ENCODE measurements around the gene MLH1. TPM values are rescaled to one million over a fixed set of nuclear protein-coding genes. Genes with fewer than 3 reads are reported as not detected.

The MLH1 gene
- total and polyA plus RNA-seq, 5 donors from 2014 or later: 18.8 to 34.5 (median 22.3) TPM

DNA sequence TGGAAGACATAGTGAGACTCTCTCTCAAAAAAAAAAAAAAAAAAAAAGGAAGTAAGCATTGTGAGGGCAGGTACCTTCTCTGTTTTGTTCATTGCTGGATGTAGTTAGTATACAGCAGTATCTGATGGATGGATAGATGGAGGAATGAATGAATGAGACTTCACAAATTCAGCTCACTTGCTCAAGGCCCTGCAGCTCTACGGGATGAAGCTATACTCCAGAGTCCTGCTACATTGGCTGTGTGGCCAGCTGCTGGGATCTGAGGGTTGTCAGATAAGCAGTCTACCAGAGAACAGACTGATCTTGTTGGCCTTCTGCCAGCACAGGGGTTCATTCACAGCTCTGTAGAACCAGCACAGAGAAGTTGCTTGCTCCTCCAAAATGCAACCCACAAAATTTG is 35.0 kb downstream of the MLH1 start:
- no peaks in the 10 kb centered on the region for H3K9me3 ChIP-seq (ENCODE audit: control insufficient read depth in 2 of 2, low read length in 2 of 2)
- DNase-seq (no peak), ATAC-seq (ENCODE audit: low read depth in 2 of 2) (no peak)
- H3K4me3 Mint-ChIP-seq: no peak overlapping the region
- H3K36me3 ChIP-seq (ENCODE audit: control insufficient read depth, insufficient read depth, low read length): peaks cover 80% of the 10 kb centered on the region
- peak overlapping the region in 1 of 3 donors; percentile 52 for H3K27ac Mint-ChIP-seq
- no peaks in the 10 kb centered on the region for H3K27me3 ChIP-seq (ENCODE audit: control insufficient read depth, insufficient read depth, low read length)
- H3K4me3 ChIP-seq (ENCODE audit: low read depth, low read length): no peak overlapping the region
- peaks cover 0 to 8% (median 3%) of the 10 kb centered on the region in 4 donors for H3K4me1 Mint-ChIP-seq
- no peak overlapping the region for H3K27ac ChIP-seq (ENCODE audit: insufficient read depth, low read length, poor library complexity, severe bottlenecking)
- no peaks in the 10 kb centered on the region for H3K9me3 Mint-ChIP-seq
- peaks cover 53% of the 10 kb centered on the region for H3K36me3 Mint-ChIP-seq
- H3K4me1 ChIP-seq (ENCODE audit: control insufficient read depth, insufficient read depth, low read length, poor library complexity, severe bottlenecking): no peaks in the 10 kb centered on the region
- no peaks in the 10 kb centered on the region for H3K27me3 Mint-ChIP-seq

DNA sequence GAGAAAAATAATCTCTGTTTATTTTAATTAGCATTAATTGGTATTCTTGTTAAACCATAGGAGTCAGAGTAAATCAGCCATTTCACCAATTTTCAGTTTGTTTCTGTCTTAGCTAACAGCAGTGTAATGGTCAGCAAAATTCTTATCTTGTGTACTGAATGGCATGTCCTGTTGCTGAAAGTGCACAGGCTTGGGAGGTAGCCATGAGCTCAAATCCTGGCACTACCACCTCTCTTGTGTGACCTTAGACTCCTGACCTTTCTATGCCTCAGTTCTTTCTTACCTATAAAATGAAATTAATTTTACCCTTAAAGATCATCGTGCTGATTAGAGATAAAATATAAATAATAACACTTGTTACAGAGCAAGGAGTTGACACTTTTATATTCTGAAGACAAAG is 35.8 kb downstream of the MLH1 start:
- Mint-ChIP-seq H3K27ac (peak overlapping the region in 1 of 3 donors; percentile 52), H3K4me1 (peaks cover 0 to 16% (median 3%) of the 10 kb centered on the region in 4 donors), H3K27me3 (no peaks in the 10 kb centered on the region), H3K4me3 (no peak overlapping the region), H3K36me3 (peaks cover 59% of the 10 kb centered on the region), H3K9me3 (peaks cover 0 to 2% (median 0%) of the 10 kb centered on the region in 7 donors)
- H3K4me3 ChIP-seq (ENCODE audit: low read depth, low read length): no peak overlapping the region
- ATAC-seq (ENCODE audit: low read depth in 2 of 2) (no peak), DNase-seq (no peak)
- no peaks in the 10 kb centered on the region for H3K27me3 ChIP-seq (ENCODE audit: control insufficient read depth, insufficient read depth, low read length)
- no peak overlapping the region for H3K27ac ChIP-seq (ENCODE audit: insufficient read depth, low read length, poor library complexity, severe bottlenecking)
- peaks cover 83% of the 10 kb centered on the region for H3K36me3 ChIP-seq (ENCODE audit: control insufficient read depth, insufficient read depth, low read length)
- H3K4me1 ChIP-seq (ENCODE audit: control insufficient read depth, insufficient read depth, low read length, poor library complexity, severe bottlenecking): no peaks in the 10 kb centered on the region
- no peaks in the 10 kb centered on the region for H3K9me3 ChIP-seq (ENCODE audit: control insufficient read depth in 2 of 2, low read length in 2 of 2)

DNA sequence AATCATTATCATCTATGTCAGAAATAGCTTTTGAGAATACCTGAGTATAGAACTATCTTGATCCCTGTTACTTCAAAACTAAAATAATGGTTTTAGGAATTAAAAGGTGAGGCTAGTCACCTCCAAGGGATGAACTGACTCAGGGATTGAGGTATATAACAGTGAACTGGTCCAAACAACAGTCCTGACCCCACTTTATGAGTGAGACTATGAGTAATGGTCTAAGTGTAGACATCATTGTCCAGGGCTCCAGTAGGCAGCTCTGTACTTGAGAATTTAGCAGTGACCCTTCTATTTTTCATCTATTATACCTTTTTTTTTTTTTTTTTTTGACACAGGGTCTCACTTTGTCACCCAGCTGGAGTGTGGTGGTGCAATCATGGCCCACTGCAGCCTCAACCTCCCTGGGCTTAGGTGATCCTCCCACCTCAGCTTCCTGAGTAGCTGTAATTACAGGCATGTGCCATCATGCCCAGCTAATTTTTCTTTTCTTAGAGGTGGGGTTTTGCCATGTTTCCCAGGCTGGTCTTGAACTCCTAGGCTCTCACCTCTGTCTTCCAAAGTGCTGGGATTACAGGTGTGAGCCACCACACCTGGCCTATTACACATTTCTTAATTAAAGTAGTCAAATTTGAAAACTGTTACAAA is 36.3 kb downstream of the MLH1 start:
- H3K9me3 Mint-ChIP-seq: peaks cover 0 to 2% (median 0%) of the 10 kb centered on the region in 7 donors
- H3K27ac ChIP-seq (ENCODE audit: insufficient read depth, low read length, poor library complexity, severe bottlenecking): no peak overlapping the region

DNA sequence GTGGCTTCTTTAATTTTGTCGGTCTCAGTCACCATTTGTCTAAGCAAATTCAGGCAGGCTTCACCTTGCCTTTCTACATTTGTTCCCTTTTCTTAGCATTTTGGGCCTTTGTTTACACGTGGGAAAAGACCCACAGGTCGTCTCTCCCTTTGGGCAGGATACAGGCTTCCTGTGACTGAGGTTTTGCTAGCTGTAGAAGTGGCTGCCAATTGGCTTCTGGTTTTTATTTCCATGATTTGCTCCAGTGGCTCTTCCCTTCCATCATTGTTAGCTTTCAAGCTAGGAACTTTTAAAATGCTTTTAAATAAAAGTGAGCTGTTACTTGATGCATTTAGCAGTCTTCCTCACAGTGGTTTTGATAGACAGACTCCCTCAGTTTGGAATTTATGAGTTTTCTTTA is 37.3 kb downstream of the MLH1 start:
- Histone ChIP-seq H3K9me3 (ENCODE audit: control insufficient read depth in 2 of 2, low read length in 2 of 2) (no peaks in the 10 kb centered on the region), H3K27ac (ENCODE audit: insufficient read depth, low read length, poor library complexity, severe bottlenecking) (no peak overlapping the region), H3K4me3 (ENCODE audit: low read depth, low read length) (no peak overlapping the region), H3K4me1 (ENCODE audit: control insufficient read depth, insufficient read depth, low read length, poor library complexity, severe bottlenecking) (no peaks in the 10 kb centered on the region), H3K36me3 (ENCODE audit: control insufficient read depth, insufficient read depth, low read length) (peaks cover 84% of the 10 kb centered on the region), H3K27me3 (ENCODE audit: control insufficient read depth, insufficient read depth, low read length) (no peaks in the 10 kb centered on the region)
- peaks cover 67% of the 10 kb centered on the region for H3K36me3 Mint-ChIP-seq
- ATAC-seq (ENCODE audit: low read depth in 2 of 2) (no peak), DNase-seq (no peak)
- no peak overlapping the region for H3K4me3 Mint-ChIP-seq
- no peak overlapping the region for H3K27ac Mint-ChIP-seq
- H3K4me1 Mint-ChIP-seq: peaks cover 0 to 21% (median 4%) of the 10 kb centered on the region in 4 donors
- no peaks in the 10 kb centered on the region for H3K27me3 Mint-ChIP-seq
- peaks cover 0 to 3% (median 0%) of the 10 kb centered on the region in 7 donors for H3K9me3 Mint-ChIP-seq

More for the DNA sequence above, 36.3 kb downstream of the MLH1 start:
- Histone ChIP-seq H3K4me3 (ENCODE audit: low read depth, low read length) (no peak overlapping the region), H3K4me1 (ENCODE audit: control insufficient read depth, insufficient read depth, low read length, poor library complexity, severe bottlenecking) (no peaks in the 10 kb centered on the region), H3K27me3 (ENCODE audit: control insufficient read depth, insufficient read depth, low read length) (no peaks in the 10 kb centered on the region), H3K36me3 (ENCODE audit: control insufficient read depth, insufficient read depth, low read length) (peaks cover 81% of the 10 kb centered on the region), H3K9me3 (ENCODE audit: control insufficient read depth in 2 of 2, low read length in 2 of 2) (no peaks in the 10 kb centered on the region)
- Mint-ChIP-seq H3K27me3 (no peaks in the 10 kb centered on the region), H3K36me3 (peaks cover 59% of the 10 kb centered on the region), H3K4me3 (no peak overlapping the region), H3K4me1 (peaks cover 0 to 18% (median 3%) of the 10 kb centered on the region in 4 donors), H3K27ac (no peak overlapping the region)
- no peak for ATAC-seq (ENCODE audit: low read depth in 2 of 2)
- no peak for DNase-seq

DNA sequence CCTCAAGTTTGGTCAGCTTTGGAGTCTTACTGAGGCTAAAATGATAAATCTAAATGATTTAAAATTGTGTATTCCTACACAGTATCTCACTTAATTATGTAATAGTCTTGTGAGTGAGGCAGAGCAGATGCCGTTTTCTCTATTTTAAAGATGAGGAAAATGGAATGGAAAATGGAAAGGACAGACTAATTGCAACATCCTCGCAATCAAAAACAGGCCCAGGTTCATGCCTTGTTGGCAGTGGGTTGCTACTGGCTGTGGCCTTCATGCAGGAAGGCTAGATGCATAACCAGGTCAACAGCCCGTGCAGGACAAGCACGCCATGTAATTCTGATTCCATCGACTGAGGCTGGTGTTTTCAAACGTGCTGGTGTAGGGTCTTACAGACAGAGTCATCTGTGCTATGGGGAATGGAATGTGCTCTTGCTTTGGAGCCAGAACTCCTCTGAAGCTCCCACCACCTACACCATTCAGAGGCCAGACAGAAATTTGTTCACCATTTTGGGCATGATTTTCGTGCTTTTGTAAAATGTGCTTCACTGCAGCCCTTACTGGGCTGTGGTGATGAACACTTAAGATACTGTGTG is 37.9 kb downstream of the MLH1 start:
- peaks cover 68% of the 10 kb centered on the region for H3K36me3 Mint-ChIP-seq
- ATAC-seq (ENCODE audit: low read depth in 2 of 2): no peak

DNA sequence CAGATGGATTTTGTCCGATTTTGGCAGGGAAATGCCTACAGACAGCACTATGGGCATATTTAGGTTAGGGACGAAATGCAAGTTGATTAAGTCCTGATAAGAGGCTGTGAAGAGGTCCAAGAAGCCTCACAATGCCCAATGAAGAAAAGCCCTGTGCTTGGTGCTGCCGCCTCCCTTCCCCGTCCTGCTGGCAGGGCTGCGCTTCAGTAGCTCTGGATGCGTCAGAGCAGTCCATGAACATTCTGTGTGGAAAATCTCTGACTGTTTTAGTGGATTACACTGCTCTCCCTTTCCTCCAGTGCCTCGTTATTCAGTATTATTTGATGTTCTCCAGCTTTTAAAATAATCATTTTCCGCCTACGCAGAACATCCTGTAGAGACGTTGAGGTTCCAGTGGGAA is 39.6 kb downstream of the MLH1 start:
- no peaks in the 10 kb centered on the region for H3K27me3 Mint-ChIP-seq
- H3K36me3 ChIP-seq (ENCODE audit: control insufficient read depth, insufficient read depth, low read length): peaks cover 77% of the 10 kb centered on the region

More for the DNA sequence above, 37.9 kb downstream of the MLH1 start:
- peaks cover 84% of the 10 kb centered on the region for H3K36me3 ChIP-seq (ENCODE audit: control insufficient read depth, insufficient read depth, low read length)
- no peak overlapping the region for H3K4me3 Mint-ChIP-seq
- H3K4me1 ChIP-seq (ENCODE audit: control insufficient read depth, insufficient read depth, low read length, poor library complexity, severe bottlenecking): no peaks in the 10 kb centered on the region
- no peak for DNase-seq
- peaks cover 0 to 3% (median 1%) of the 10 kb centered on the region in 7 donors for H3K9me3 Mint-ChIP-seq
- H3K9me3 ChIP-seq (ENCODE audit: control insufficient read depth in 2 of 2, low read length in 2 of 2): peaks cover 0 to 2% of the 10 kb centered on the region in 2 experiments
- peaks cover 0 to 21% (median 4%) of the 10 kb centered on the region in 4 donors for H3K4me1 Mint-ChIP-seq
- no peaks in the 10 kb centered on the region for H3K27me3 ChIP-seq (ENCODE audit: control insufficient read depth, insufficient read depth, low read length)
- no peaks in the 10 kb centered on the region for H3K27me3 Mint-ChIP-seq
- H3K27ac Mint-ChIP-seq: peak overlapping the region in 1 of 3 donors; percentile 69
- no peak overlapping the region for H3K27ac ChIP-seq (ENCODE audit: insufficient read depth, low read length, poor library complexity, severe bottlenecking)
- H3K4me3 ChIP-seq (ENCODE audit: low read depth, low read length): no peak overlapping the region

DNA sequence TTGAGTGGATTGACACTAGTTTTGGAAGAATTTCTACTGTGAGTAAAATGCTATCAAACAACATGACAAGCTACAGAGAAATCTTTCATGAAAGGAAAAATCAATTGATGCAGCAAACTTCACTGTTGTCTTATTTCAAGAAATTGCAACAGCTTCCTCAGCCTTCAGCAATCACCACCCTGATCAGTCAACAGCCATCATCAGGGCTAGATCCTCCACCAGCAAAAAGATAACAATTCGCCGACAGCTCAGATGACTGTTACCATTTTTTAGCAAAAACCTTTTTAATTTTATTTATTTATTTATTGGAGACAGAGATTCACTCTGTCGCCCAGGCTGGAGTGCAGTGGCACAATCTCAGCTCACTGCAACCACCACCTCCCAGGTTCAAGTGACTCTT is 44.0 kb downstream of the MLH1 start:
- no peak overlapping the region for H3K27ac ChIP-seq (ENCODE audit: insufficient read depth, low read length, poor library complexity, severe bottlenecking)
- no peak overlapping the region for H3K4me3 ChIP-seq (ENCODE audit: low read depth, low read length)
- peaks cover 0 to 5% of the 10 kb centered on the region in 2 experiments for H3K9me3 ChIP-seq (ENCODE audit: control insufficient read depth in 2 of 2, low read length in 2 of 2)
- no peak for DNase-seq
- H3K36me3 ChIP-seq (ENCODE audit: control insufficient read depth, insufficient read depth, low read length): peaks cover 71% of the 10 kb centered on the region
- Mint-ChIP-seq H3K4me3 (no peak overlapping the region), H3K4me1 (peaks cover 0 to 29% (median 3%) of the 10 kb centered on the region in 4 donors), H3K36me3 (peaks cover 78% of the 10 kb centered on the region), H3K27me3 (no peaks in the 10 kb centered on the region), H3K9me3 (peaks cover 0 to 7% (median 2%) of the 10 kb centered on the region in 7 donors), H3K27ac (no peak overlapping the region)
- no peaks in the 10 kb centered on the region for H3K4me1 ChIP-seq (ENCODE audit: control insufficient read depth, insufficient read depth, low read length, poor library complexity, severe bottlenecking)
- no peaks in the 10 kb centered on the region for H3K27me3 ChIP-seq (ENCODE audit: control insufficient read depth, insufficient read depth, low read length)
- ATAC-seq (ENCODE audit: low read depth in 2 of 2): no peak

More for the DNA sequence above, 39.6 kb downstream of the MLH1 start:
- Histone ChIP-seq H3K27me3 (ENCODE audit: control insufficient read depth, insufficient read depth, low read length) (no peaks in the 10 kb centered on the region), H3K4me3 (ENCODE audit: low read depth, low read length) (no peak overlapping the region), H3K27ac (ENCODE audit: insufficient read depth, low read length, poor library complexity, severe bottlenecking) (no peak overlapping the region), H3K9me3 (ENCODE audit: control insufficient read depth in 2 of 2, low read length in 2 of 2) (peaks cover 0 to 5% of the 10 kb centered on the region in 2 experiments), H3K4me1 (ENCODE audit: control insufficient read depth, insufficient read depth, low read length, poor library complexity, severe bottlenecking) (no peaks in the 10 kb centered on the region)
- peaks cover 0 to 7% (median 2%) of the 10 kb centered on the region in 7 donors for H3K9me3 Mint-ChIP-seq
- peaks cover 74% of the 10 kb centered on the region for H3K36me3 Mint-ChIP-seq
- no peak for ATAC-seq (ENCODE audit: low read depth in 2 of 2)
- DNase-seq: no peak
- no peak overlapping the region for H3K4me3 Mint-ChIP-seq
- peaks cover 0 to 21% (median 4%) of the 10 kb centered on the region in 4 donors for H3K4me1 Mint-ChIP-seq
- H3K27ac Mint-ChIP-seq: no peak overlapping the region
